Heart left ventricle (tissue), 16 donors: ENCODE measurements around the gene SLC22A23. TPM values are rescaled to one million over a fixed set of nuclear protein-coding genes. Genes with fewer than 3 reads are reported as not detected.

Source experiments
- ATAC-seq, 4 donors: fragments of 200-7000 bp; cut with Tn5 transposase; one replicate each; pipeline ENCODE4 v1.9.1; 2020 to 2022; ENCODE audit warnings: moderate library complexity in 4 of 4, mild to moderate bottlenecking in 3 of 4, moderate number of reproducible peaks in 1 of 4
- DNase-seq, 5 donors: peaks; one replicate each; pipeline ENCODE4 v3.0.0-alpha.2; 2020
- H3K27ac ChIP-seq, 12 donors: fragments of 200-600 bp; sonication (generic) in 4 of 12; one replicate each; pipeline versions ENCODE4 v1.5.0 to v1.8.0; 2016 to 2022; ENCODE audit warnings: mild to moderate bottlenecking in 2 of 12
- H3K27me3 ChIP-seq, 9 donors: fragments of 200-600 bp; sonication (generic) in 2 of 9; one replicate each; pipeline versions ENCODE4 v1.5.1 to v1.8.0; 2016 to 2022; ENCODE audit warnings: mild to moderate bottlenecking in 3 of 9
- H3K36me3 ChIP-seq, 9 donors: fragments of 200-600 bp; sonication (generic) in 2 of 9; one replicate each; pipeline versions ENCODE4 v1.5.0 to v1.8.0; 2018 to 2022; ENCODE audit warnings: mild to moderate bottlenecking in 2 of 9
- H3K4me1 ChIP-seq, 12 donors: fragments of 200-600 bp; sonication (generic) in 4 of 12; one replicate each; pipeline versions ENCODE4 v1.5.0 to v1.8.0; 2016 to 2022; ENCODE audit warnings: mild to moderate bottlenecking in 3 of 12
- H3K4me3 ChIP-seq, 12 donors: fragments of 200-600 bp; sonication (generic) in 4 of 12; one replicate each; pipeline versions ENCODE4 v1.5.0 to v1.8.0; 2017 to 2022; ENCODE audit warnings: mild to moderate bottlenecking in 9 of 12, moderate library complexity in 4 of 12
- H3K9me3 ChIP-seq, 12 donors: fragments of 200-600 bp; sonication (generic) in 4 of 12; one replicate each; pipeline versions ENCODE4 v1.5.0 to v1.8.0; 2016 to 2022; ENCODE audit warnings: mild to moderate bottlenecking in 1 of 12
- POLR2A ChIP-seq, 2 donors: fragments of 450-650 bp; IDR thresholded peaks; one replicate each; pipeline ENCODE4 v1.6.1; 2017; ENCODE audit warnings: antibody characterized with exemption in 2 of 2, mild to moderate bottlenecking in 2 of 2, moderate library complexity in 2 of 2
- WGBS, 4 donors: extraction: QIAGEN DNeasy Blood & Tissue Kit in 2 of 4; methylation state at CpG; one replicate each; pipeline versions ENCODE4 v1.1.5 to v1.1.7; 2013 to 2018; 5-methylcytosine and 5-hydroxymethylcytosine counted together
- intact Hi-C, 10 donors: fragments of 100-400 bp; cut with DNase I; formaldehyde crosslinking; loops; one replicate each; pipeline versions ENCODE4 v1.11.1 to v1.14.2; 2022
- polyA plus RNA-seq, 2 donors: library from polyadenylated mRNA; stranded (reverse); fragments of 200-250 nt; gene quantifications; one replicate each; pipeline ENCODE4 v1.2.3, GENCODE V29; 2013
- total RNA-seq, 9 donors: library from RNA; depleted of rRNA in 2 of 9; stranded (reverse); fragments of >200 nt in 2 of 9; fragmentation: NEBNext Ultra II Directional in 3 of 9; extraction: Animal tissue kit (Norgen Biotek cat#: 25700) in 3 of 9; gene quantifications; one replicate each; pipeline versions ENCODE4 v1.1.0 to v1.2.4, GENCODE V29; 2016 to 2023
- TF ChIP-seq, protein P1 (sequence below), 12 donors: fragments of 200-600 bp; sonication (generic) in 4 of 12; IDR thresholded peaks; one replicate each; pipeline versions ENCODE4 v1.5.0 to v1.8.0; 2018 to 2022; ENCODE audit warnings: antibody characterized with exemption in 12 of 12, mild to moderate bottlenecking in 5 of 12
- donor health status: ischemic (EF 13 %, LVEDD 7.1; RV severe dilation, severe dysfunction).
- donor health status: healthy with polysubstance abuse.
- donor health status: DM: no; HTN: yes; CAD: no.
- donor health status: DM: no; HTN: no; CAD: no.
- donor health status: ischemic (EF 25% LVEDD 6.9; RV normal size, moderate dysfunction).
- donor health status: ischemic (EF 25% LVEDD 5.7; RV mildly dilated, moderate dysfunction).
- donor health status: healthy.
- donor health status: DM: yes; HTN: yes; CAD: no.
- donor health status: ischemic (EF 35%, LVEDD 5.7; RV mildly dilated, moderate dysfunction).
- donor health status: nonischemic (EF 11% LVEDD 7.7; RV severe dilation, severe dysfunction).
- donor health status: DM: yes; HTN: yes; CAD: no.
- donor health status: PGD.
- donor health status: ischemic (EF 29% LVEDD 5.4; RV normal size, mild dysfunction).
- donor health status: nonischemic (EF 23%, LVEDD 6.1; RV moderate dilation, normal function).

SLC22A23 gene
- total and polyA plus RNA-seq, 11 donors: 2.9 to 12.4 (median 5.2) TPM

GRCh38 chr6:3265671-3266070 lies 191.2 kb downstream of the SLC22A23 start:
- intact Hi-C loops: no loop called here
- Histone ChIP-seq H3K9me3 (no peaks in the 10 kb centered on the region), H3K27ac (no peak overlapping the region), H3K27me3 (no peaks in the 10 kb centered on the region), H3K4me1 (peaks cover 0 to 29% (median 8%) of the 10 kb centered on the region in 12 donors), H3K36me3 (peaks cover 0 to 55% (median 37%) of the 10 kb centered on the region in 9 donors), H3K4me3 (no peak overlapping the region)
- no peak for DNase-seq
- WGBS, 4 donors: 63 to 72% (median 71%) methylated on average over 9 of the region's 9 CpGs
- no peak for ATAC-seq
- TF ChIP-seq, protein P1, sequence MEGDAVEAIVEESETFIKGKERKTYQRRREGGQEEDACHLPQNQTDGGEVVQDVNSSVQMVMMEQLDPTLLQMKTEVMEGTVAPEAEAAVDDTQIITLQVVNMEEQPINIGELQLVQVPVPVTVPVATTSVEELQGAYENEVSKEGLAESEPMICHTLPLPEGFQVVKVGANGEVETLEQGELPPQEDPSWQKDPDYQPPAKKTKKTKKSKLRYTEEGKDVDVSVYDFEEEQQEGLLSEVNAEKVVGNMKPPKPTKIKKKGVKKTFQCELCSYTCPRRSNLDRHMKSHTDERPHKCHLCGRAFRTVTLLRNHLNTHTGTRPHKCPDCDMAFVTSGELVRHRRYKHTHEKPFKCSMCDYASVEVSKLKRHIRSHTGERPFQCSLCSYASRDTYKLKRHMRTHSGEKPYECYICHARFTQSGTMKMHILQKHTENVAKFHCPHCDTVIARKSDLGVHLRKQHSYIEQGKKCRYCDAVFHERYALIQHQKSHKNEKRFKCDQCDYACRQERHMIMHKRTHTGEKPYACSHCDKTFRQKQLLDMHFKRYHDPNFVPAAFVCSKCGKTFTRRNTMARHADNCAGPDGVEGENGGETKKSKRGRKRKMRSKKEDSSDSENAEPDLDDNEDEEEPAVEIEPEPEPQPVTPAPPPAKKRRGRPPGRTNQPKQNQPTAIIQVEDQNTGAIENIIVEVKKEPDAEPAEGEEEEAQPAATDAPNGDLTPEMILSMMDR (IDR thresholded peaks at IDR 0.05): no peak
- no peak for TF ChIP-seq POLR2A (IDR thresholded peaks at IDR 0.05)

DNA sequence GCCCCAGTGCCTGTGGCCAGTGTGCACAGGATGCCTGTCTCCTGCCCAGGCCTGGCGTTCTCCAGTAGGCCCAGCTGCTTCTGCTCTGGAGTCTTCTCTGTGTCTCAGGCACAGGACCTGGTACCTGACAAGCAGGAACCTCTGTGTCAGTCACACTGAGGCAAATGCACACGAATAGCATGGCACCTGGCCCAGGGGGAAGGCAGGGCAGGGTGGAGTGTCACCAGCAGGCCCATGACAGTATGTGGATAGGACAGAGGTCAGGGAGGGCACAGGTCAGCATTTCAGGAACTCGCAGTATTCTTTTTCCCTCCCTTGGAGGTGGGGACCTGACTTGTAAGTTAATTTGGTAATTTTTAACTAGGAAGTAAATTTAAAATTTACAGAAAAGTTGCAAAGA lies 192.5 kb downstream of the SLC22A23 start:
- intact Hi-C loops: no loop called here
- no peak for DNase-seq
- TF ChIP-seq POLR2A (IDR thresholded peaks at IDR 0.05): no peak
- TF ChIP-seq, protein P1 (IDR thresholded peaks at IDR 0.05): no peak
- no peak overlapping the region for H3K4me3 ChIP-seq
- no peak overlapping the region for H3K27ac ChIP-seq
- WGBS, 4 donors: 72 to 76% (median 75%) methylated on average over 3 of the region's 3 CpGs
- peaks cover 0 to 41% (median 27%) of the 10 kb centered on the region in 9 donors for H3K36me3 ChIP-seq
- H3K27me3 ChIP-seq: no peaks in the 10 kb centered on the region
- ATAC-seq: no peak
- peaks cover 0 to 42% (median 18%) of the 10 kb centered on the region in 12 donors for H3K4me1 ChIP-seq
- H3K9me3 ChIP-seq: no peaks in the 10 kb centered on the region

DNA sequence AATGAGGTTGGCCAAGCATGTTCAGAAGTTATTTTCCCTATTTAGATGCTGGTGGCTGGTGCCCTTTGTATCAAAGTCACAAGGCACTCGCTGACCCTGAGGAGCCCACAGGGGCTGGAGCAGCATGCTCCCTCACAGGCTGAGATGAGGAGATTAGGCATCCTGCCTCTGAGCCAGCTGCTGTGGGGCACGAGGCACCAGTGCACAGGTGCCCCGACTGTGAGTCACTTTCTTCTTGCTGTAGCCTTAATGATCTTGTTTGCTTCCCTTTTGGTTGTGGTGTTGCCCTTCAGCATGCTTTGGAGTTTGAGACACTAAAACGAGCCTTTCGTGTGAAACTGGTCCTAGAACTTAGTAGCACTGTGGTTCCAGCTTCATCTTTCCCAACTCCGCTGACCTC lies 193.8 kb downstream of the SLC22A23 start:
- no peak for ATAC-seq
- intact Hi-C loops: no loop called here
- Histone ChIP-seq H3K27ac (no peak overlapping the region), H3K4me3 (no peak overlapping the region), H3K4me1 (peaks cover 0 to 44% (median 18%) of the 10 kb centered on the region in 12 donors), H3K36me3 (peaks cover 0 to 29% (median 17%) of the 10 kb centered on the region in 9 donors), H3K27me3 (no peaks in the 10 kb centered on the region), H3K9me3 (no peaks in the 10 kb centered on the region)
- TF ChIP-seq, protein P1 (IDR thresholded peaks at IDR 0.05): no peak
- TF ChIP-seq POLR2A (IDR thresholded peaks at IDR 0.05): no peak
- DNase-seq: no peak
- WGBS, 4 donors: 78 to 84% (median 83%) methylated on average over 5 to 6 of the region's 6 CpGs

DNA sequence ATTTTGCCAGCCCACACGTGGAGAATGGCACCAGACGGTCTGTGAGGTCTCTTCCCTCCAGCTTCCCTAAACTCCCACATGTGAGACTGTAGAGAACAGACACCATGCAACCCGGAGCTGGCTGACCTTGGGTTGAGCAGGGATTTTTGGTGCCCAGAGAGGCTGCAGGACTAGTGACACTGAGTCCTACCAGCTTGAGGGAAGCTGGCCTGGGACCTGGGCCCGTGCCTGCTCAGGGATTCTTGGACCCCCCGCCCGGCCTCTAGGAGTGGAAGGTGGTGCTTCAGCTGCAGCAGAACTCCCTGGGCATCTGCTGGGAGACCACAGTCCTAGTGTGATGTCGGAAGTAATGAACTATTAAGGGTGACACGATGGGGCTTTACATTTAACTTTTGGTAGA lies 194.9 kb downstream of the SLC22A23 start:
- no peak overlapping the region for H3K4me3 ChIP-seq
- TF ChIP-seq, protein P1 (IDR thresholded peaks at IDR 0.05): no peak
- TF ChIP-seq POLR2A (IDR thresholded peaks at IDR 0.05): no peak
- no peak for DNase-seq
- no peak for ATAC-seq
- 59 to 65% (median 62%) methylated on average over 8 of the region's 8 CpGs for WGBS, 4 donors
- no peaks in the 10 kb centered on the region for H3K9me3 ChIP-seq
- no peak overlapping the region for H3K27ac ChIP-seq
- intact Hi-C loops: no loop called here
- H3K36me3 ChIP-seq: peaks cover 0 to 23% (median 14%) of the 10 kb centered on the region in 9 donors
- no peaks in the 10 kb centered on the region for H3K27me3 ChIP-seq
- peaks cover 0 to 44% (median 18%) of the 10 kb centered on the region in 12 donors for H3K4me1 ChIP-seq
